Stimulated activated CD8-positive, alpha-beta memory T cell treated with anti-CD3 and anti-CD28 coated beads, Interleukin-12 subunit alpha, Interleukin-12 subunit beta, amount 100 ng/mL, for 24 hours (primary cell): ENCODE results near the gene LRRTM2.

ENCODE experiments used
- DNase-seq: peaks from one replicate; pipeline ENCODE4 v3.0.0-alpha.2; 2020; ENCODE audit errors: extremely low read depth

Gene LRRTM2

DNA sequence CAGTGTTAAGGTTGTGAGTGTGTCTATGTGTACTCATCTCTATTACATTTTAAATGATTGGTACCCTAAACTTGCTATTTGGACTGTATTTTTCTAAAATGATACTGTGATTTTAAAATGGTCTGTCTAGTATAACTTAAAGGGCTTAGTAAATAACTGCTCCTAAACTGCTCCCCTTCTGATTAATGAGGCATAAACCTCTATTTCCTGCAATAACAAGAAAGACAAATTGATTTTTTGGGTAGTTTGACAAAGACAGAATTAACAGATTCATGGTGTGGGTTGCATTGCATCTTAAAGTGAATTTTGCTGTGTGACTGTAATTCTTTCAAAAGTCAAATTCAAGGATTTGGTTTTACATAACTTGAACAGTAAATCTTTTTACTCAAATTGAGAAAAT is 8.1 kb upstream of the LRRTM2 start:
- no peak for DNase-seq

DNA sequence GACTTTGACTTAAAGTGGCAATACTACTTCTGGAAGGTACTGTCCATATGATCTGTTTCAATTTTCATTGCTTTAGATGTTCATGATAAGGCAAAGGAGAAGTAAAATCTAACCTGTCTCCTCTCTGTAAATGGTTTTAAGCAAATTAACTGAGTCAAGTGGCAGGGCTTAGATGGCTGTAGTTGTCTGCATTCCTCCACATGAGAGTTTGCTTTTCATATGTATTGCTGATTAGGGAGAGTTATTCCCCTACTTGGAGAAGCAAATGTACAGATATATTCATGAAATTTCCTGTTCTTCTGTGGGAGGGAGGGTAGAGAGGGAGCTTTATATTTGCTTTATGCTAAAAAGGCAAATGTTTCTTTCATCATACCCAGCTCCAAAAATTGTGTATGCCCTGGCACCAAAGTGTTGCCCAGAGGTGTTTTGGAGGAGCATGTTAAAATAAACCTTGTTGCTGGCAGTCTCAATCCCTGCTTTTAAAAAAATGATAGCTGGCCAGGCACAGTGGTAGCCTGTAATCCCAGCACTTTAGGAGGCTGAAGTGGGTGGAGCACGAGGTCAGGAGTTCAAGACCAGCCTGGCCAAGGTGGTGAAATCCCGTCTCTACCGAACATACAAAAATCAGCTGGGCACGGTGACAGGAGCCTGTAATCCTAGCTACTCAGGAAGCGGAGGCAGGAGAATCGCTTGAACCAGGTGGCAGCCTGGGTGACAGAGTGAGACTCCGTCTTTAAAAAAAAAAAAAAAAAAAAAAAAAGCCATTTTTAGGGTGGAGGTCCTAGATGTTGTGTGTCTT is 3.5 kb upstream of the LRRTM2 start:
- DNase-seq = no peak

- DNase-seq = no peak
Measured at GRCh38 chr5:138876811-138877210, 1.7 kb upstream of the LRRTM2 start.

- DNase-seq = no peak
Measured at GRCh38 chr5:138875946-138876345, 811 bp upstream of the LRRTM2 start.

GRCh38 chr5:138875552-138875875 is 379 bp upstream of the LRRTM2 start:
- DNase-seq = no peak

DNA sequence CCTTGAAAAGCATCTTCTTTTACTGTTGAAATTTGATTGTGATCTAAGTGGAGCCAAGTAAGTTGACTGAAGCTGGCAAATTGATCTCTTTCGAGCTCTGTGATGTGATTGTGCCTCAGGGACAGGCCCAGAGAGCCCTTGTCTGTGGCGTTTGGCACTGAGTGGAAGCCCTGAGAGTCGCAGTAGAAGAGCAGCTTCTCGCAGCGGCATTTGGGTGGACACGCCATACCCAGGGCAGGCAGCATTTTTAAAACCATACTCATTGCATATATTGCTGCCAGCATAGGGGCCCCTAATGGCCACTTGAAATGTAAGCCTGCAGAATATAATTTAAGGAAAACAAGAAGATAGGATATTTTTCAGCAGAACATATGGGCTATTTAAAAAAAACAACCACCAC is 894 bp downstream of the LRRTM2 start:
- no peak for DNase-seq

GRCh38 chr5:138873466-138874221 is 1.5 kb downstream of the LRRTM2 start:
- DNase-seq = no peak

GRCh38 chr5:138872841-138873465 is 2.2 kb downstream of the LRRTM2 start:
- no peak for DNase-seq

DNA sequence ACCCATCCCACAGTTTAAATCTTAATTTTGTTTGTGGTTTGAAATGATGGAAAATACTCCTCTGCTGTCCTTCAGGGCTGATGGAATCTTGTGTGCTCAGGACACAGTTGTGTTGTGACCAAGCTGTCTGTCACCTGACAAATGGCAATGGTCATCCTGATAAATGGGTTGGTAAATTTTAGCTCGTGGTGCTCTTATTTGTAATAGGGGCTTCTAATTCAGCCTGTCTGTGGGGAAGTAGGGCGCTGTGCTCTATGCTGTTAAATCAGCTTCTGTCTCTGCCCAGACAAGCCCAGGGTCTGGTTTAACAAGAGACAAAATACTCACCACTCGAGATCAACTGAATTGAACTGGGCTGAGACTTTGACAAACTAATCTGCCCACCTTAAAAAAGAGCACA is 4.5 kb downstream of the LRRTM2 start:
- DNase-seq = no peak

GRCh38 chr5:138869763-138870500 is 5.2 kb downstream of the LRRTM2 start:
- no peak for DNase-seq

GRCh38 chr5:138869038-138869437 is 6.1 kb downstream of the LRRTM2 start:
- no peak for DNase-seq

- no peak for DNase-seq
Measured at GRCh38 chr5:138867011-138867410, 8.1 kb downstream of the LRRTM2 start.

DNA sequence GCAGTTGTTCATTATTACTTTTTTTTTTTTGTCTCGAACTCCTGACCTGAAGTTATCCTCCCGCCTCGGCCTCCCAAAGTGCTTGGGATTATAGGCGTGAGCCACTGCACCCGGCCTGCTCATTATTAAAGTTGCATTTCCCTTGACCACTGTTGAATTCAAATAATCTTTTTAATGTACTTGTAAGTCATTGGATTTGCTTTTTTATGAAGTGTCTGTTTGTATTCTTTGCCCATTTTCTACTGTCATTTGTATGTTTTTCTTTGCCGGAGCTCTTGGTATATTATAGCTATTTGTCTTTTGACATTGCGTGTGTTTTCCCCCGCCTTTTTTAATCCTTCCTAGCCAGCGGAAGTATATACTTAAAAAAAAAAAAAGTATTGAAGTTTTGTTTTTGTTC is 22.0 kb downstream of the LRRTM2 start:
- DNase-seq = no peak

- DNase-seq = no peak
Measured at GRCh38 chr5:138850865-138851435, 24.2 kb downstream of the LRRTM2 start.

DNA sequence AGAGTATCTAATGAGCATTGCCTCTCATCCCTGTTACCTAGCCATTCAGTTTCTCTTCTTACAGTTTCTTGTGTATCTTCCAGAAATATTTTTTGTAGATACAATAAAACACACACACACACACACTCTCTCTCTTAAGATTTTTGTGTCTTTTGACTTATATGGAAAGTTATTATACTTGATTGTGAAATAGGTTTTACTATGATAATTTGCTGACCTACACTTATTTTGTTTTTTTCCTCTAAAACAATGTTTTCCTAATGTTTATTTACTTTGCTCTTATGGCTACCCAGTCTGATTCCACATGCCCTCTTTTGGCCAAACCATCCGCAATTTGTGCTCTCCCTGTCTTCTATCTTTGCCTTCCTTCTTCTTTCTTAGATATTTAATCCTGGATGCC is 25.3 kb downstream of the LRRTM2 start:
- DNase-seq = no peak

DNA sequence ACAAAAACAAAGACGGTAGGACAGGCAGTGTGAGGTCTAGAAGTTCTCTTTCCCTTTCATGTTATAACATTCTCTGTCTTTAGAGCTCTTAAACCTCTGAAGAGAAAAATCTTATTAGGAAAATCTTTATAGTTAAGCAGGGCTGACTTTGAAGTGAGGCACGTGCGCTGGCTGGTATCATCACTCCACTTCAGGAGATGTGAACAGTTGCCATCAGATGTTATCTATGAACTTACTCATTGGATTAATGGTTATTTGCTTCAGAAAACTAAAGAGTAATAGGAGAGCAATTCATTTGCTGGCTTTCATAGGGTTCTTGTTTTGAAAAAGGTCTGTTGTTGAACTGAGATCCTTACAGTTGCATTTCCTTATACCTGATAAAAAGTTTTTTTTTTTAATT is 25.7 kb downstream of the LRRTM2 start:
- no peak for DNase-seq

DNA sequence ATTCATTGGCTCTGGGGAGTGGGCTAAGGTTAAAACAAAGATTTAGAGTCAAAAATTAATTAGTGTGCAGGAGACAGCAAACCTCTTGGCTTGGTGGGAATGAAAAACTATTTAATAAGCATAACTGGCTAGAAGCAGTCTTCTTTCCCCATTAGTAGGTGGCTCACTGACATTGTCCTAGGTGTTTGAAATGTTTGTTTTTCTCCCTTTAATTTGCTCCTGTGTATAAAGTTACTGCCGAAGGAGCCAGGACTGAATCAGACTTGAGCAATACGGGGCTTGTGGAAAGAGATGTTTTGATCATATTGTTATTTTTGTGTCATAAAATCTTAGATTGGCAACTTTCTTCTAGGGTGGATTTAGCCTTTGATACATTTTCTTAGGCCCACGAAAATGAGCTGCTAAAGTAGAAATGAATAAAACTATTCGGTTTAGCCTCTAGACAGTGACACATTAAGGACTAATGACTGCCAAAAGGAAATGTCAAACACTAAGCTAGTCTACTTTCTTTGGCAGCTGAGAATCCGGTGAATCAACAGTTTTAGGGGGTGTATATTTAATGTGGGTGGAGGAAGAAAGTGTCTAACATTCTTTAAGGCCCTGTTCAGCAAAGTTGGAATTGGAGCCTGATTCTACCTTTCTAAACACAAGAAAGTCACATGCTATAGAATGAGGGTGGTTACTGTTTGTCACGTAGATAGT is 30.2 kb downstream of the LRRTM2 start:
- no peak for DNase-seq

DNA sequence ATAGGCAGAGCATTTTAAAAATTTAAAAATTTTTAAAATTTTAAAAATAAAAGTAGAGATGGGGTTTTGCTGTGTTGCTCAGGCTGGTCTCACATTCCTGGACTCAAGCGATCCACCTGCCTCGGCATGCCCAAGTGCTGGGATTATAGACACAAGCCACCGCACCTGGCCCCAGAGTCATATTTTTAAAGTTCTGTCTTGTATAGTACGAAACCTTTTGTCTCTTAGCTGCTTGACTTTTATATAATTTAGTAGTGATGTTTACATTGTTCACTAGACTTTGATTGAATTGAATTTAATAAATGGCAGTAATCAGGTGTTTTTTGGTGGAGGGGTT is 31.0 kb downstream of the LRRTM2 start:
- no peak for DNase-seq

GRCh38 chr5:138843316-138844124 is 31.6 kb downstream of the LRRTM2 start:
- DNase-seq = no peak

DNA sequence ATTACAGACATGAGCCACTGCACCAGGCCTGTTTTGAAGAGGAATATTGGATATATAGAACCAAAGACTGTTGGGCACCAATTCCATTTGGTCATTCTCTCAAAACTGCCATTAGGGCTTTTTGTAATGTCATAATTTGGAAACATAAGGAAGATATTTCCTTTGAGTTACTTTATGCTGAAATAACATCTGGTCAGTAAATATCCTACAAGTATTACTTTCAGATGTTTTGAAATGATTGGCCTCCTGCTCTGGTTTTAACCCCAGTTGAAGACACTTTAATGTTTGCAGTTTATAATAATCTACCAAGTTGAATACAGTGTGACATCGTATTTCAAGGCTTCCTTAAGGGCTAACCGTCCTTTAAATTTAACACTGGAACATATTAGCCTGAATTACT is 33.6 kb downstream of the LRRTM2 start:
- DNase-seq = no peak

GRCh38 chr5:138840103-138840502 is 35.0 kb downstream of the LRRTM2 start:
- no peak for DNase-seq
